Activated naive CD4-positive, alpha-beta T cell treated with Interleukin-2 at 50 U/mL for 16 hours (primary cell): ENCODE measurements around the gene PDE7B.
"Not testable (repeated sequence)": the region's sequence is repeated elsewhere in the genome, so short reads cannot be mapped to it uniquely, and the experiment has no call there.

Experiments
- DNase-seq: peaks from one replicate; pipeline ENCODE4 v3.0.0-alpha.2; 2020

The PDE7B gene

GRCh38 chr6:135852746-135853145 lies 1.2 kb downstream of the PDE7B start:
- no peak for DNase-seq

- no peak for DNase-seq
Measured at GRCh38 chr6:135853227-135853626, 1.7 kb downstream of the PDE7B start.

GRCh38 chr6:135853986-135854385 lies 2.5 kb downstream of the PDE7B start:
- DNase-seq: no peak

- no peak for DNase-seq
Measured at GRCh38 chr6:135854799-135855198, 3.3 kb downstream of the PDE7B start.

- DNase-seq: no peak
Measured at GRCh38 chr6:135858931-135859330, 7.4 kb downstream of the PDE7B start.

GRCh38 chr6:135860361-135860760 lies 8.9 kb downstream of the PDE7B start:
- no peak for DNase-seq

- no peak for DNase-seq
Measured at GRCh38 chr6:135861189-135861588, 9.7 kb downstream of the PDE7B start.

- not testable (repeated sequence) for DNase-seq
Measured at GRCh38 chr6:135864929-135865328, 13.4 kb downstream of the PDE7B start.

- no peak for DNase-seq
Measured at GRCh38 chr6:135866445-135867123, 15.1 kb downstream of the PDE7B start.

GRCh38 chr6:135867332-135867731 lies 15.8 kb downstream of the PDE7B start:
- DNase-seq: no peak

- DNase-seq: no peak
Measured at GRCh38 chr6:135869857-135870256, 18.4 kb downstream of the PDE7B start.

GRCh38 chr6:135870722-135871121 lies 19.2 kb downstream of the PDE7B start:
- no peak for DNase-seq

- no peak for DNase-seq
Measured at GRCh38 chr6:135871296-135871695, 19.8 kb downstream of the PDE7B start.

- DNase-seq: no peak
Measured at GRCh38 chr6:135871878-135872277, 20.4 kb downstream of the PDE7B start.

- DNase-seq: no peak
Measured at GRCh38 chr6:135875446-135875845, 23.9 kb downstream of the PDE7B start.

- DNase-seq: no peak
Measured at GRCh38 chr6:135876058-135876457, 24.6 kb downstream of the PDE7B start.

GRCh38 chr6:135877666-135878065 lies 26.2 kb downstream of the PDE7B start:
- DNase-seq: no peak

GRCh38 chr6:135880066-135880972 lies 28.8 kb downstream of the PDE7B start:
- peak; percentile 27 for DNase-seq

GRCh38 chr6:135883045-135883444 lies 31.5 kb downstream of the PDE7B start:
- no peak for DNase-seq

GRCh38 chr6:135883536-135883935 lies 32.0 kb downstream of the PDE7B start:
- no peak for DNase-seq

- DNase-seq: no peak
Measured at GRCh38 chr6:135884136-135884535, 32.6 kb downstream of the PDE7B start.

GRCh38 chr6:135887069-135887468 lies 35.6 kb downstream of the PDE7B start:
- no peak for DNase-seq

GRCh38 chr6:135888818-135889217 lies 37.3 kb downstream of the PDE7B start:
- no peak for DNase-seq

- DNase-seq: no peak
Measured at GRCh38 chr6:135890876-135891275, 39.4 kb downstream of the PDE7B start.
